Sigmoid colon (tissue), 7 donors: ENCODE data around the gene NRG3. TPM values are rescaled to one million over a fixed set of nuclear protein-coding genes. Genes with fewer than 3 reads are reported as not detected.

Source experiments
- DNase-seq: peaks from one replicate; pipeline ENCODE4 v3.0.0-alpha.2; 2019
- H3K27ac ChIP-seq, 4 donors: fragments of 200-600 bp; sonication (generic); one replicate each; pipeline ENCODE4 v1.5.1; 2016 to 2019; ENCODE audit warnings: mild to moderate bottlenecking in 1 of 4
- H3K27me3 ChIP-seq, 3 donors: fragments of 200-600 bp; sonication (generic); one replicate each; pipeline ENCODE4 v1.5.1; 2019; ENCODE audit warnings: mild to moderate bottlenecking in 1 of 3
- H3K36me3 ChIP-seq, 4 donors: fragments of 200-600 bp; sonication (generic); one replicate each; pipeline ENCODE4 v1.5.1; 2016 to 2019
- H3K4me1 ChIP-seq, 4 donors: fragments of 200-600 bp; sonication (generic); one replicate each; pipeline ENCODE4 v1.5.1; 2017 to 2019
- H3K4me3 ChIP-seq, 4 donors: fragments of 200-600 bp; sonication (generic); one replicate each; pipeline ENCODE4 v1.5.1; 2017 to 2019; ENCODE audit warnings: mild to moderate bottlenecking in 2 of 4, moderate library complexity in 1 of 4
- H3K9me3 ChIP-seq, 4 donors: fragments of 200-600 bp in 3 of 4; sonication (generic) in 3 of 4; one replicate each; pipeline versions ENCODE4 v1.5.1 to v1.6.1; 2013 to 2019
- EP300 ChIP-seq, 4 donors: sonication (generic); formaldehyde crosslinking; IDR thresholded peaks; one replicate each; pipeline ENCODE4 v1.6.1; 2017; ENCODE audit warnings: antibody characterized with exemption in 4 of 4
- POLR2A ChIP-seq, 2 donors: fragments of 450-650 bp; IDR thresholded peaks; one replicate each; pipeline ENCODE4 v1.6.1; 2016; ENCODE audit warnings: antibody characterized with exemption in 2 of 2, mild to moderate bottlenecking in 2 of 2, moderate library complexity in 2 of 2
- POLR2AphosphoS5 ChIP-seq, 4 donors: sonication (generic); formaldehyde crosslinking; IDR thresholded peaks; one replicate each; pipeline ENCODE4 v1.6.1; 2017; ENCODE audit warnings: antibody characterized with exemption in 4 of 4
- WGBS, 2 donors: extraction: QIAGEN DNeasy Blood & Tissue Kit; methylation state at CpG; one replicate each; pipeline ENCODE4 v1.1.7; 2013; 5-methylcytosine and 5-hydroxymethylcytosine counted together
- intact Hi-C: fragments of 100-400 bp; cut with DNase I; formaldehyde crosslinking; loops from one replicate; pipeline ENCODE4 v1.15.1; 2023
- polyA plus RNA-seq, 3 donors: library from polyadenylated mRNA; stranded (reverse); fragments of 200-250 nt; gene quantifications; one replicate each; pipeline ENCODE4 v1.2.3, GENCODE V29; 2013
- total RNA-seq, 4 donors: library from RNA; depleted of rRNA; stranded (reverse); fragments of >200 nt; gene quantifications; one replicate each; pipeline ENCODE4 v1.1.0, GENCODE V29; 2016
- TF ChIP-seq, protein P1 (sequence below), 4 experiments: fragments of 450-650 bp in 3 of 4; fragments of 200-600 bp in 1 of 4; IDR thresholded peaks; one replicate each; pipeline ENCODE4 v1.5.1; 2016 to 2019; ENCODE audit warnings: antibody characterized with exemption in 4 of 4, mild to moderate bottlenecking in 3 of 4, moderate library complexity in 2 of 4
- donor health status: healthy with polysubstance abuse.
- donor health status: Bipolar disorder and iron deficiency.
- donor health status: healthy.

The NRG3 gene
- total and polyA plus RNA-seq, 7 donors, result 0.17 to 2.2 (median 0.82) TPM; not detected in 2

DNA sequence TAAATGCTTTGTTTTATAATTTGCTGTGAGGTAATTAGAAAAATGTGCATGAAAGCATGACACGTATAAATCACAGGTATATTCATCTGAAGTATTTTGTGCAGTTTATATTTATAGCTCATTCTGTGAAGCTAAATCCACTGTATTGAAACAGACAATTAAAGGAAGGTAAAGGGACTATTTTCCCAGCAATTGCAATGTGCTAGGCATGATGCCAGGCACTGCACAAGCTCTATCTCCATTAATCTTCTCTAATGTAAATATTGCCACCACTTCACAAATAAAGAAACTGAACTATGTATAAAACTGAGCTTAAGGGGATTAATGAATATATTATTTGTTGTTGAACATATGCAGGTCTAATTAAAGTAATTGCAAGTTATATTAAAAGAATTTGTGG, 1012.5 kb downstream of the NRG3 start:
- no peaks in the 10 kb centered on the region for H3K27me3 ChIP-seq
- no peak overlapping the region for H3K4me3 ChIP-seq
- intact Hi-C loops, result no loop called here
- H3K4me1 ChIP-seq, result no peaks in the 10 kb centered on the region
- H3K9me3 ChIP-seq, result no peaks in the 10 kb centered on the region
- TF ChIP-seq, protein P1, sequence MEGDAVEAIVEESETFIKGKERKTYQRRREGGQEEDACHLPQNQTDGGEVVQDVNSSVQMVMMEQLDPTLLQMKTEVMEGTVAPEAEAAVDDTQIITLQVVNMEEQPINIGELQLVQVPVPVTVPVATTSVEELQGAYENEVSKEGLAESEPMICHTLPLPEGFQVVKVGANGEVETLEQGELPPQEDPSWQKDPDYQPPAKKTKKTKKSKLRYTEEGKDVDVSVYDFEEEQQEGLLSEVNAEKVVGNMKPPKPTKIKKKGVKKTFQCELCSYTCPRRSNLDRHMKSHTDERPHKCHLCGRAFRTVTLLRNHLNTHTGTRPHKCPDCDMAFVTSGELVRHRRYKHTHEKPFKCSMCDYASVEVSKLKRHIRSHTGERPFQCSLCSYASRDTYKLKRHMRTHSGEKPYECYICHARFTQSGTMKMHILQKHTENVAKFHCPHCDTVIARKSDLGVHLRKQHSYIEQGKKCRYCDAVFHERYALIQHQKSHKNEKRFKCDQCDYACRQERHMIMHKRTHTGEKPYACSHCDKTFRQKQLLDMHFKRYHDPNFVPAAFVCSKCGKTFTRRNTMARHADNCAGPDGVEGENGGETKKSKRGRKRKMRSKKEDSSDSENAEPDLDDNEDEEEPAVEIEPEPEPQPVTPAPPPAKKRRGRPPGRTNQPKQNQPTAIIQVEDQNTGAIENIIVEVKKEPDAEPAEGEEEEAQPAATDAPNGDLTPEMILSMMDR (IDR thresholded peaks at IDR 0.05), result no peak
- no peak for TF ChIP-seq EP300 (IDR thresholded peaks at IDR 0.05)
- no peak for TF ChIP-seq POLR2A (IDR thresholded peaks at IDR 0.05)
- TF ChIP-seq POLR2AphosphoS5 (IDR thresholded peaks at IDR 0.05), result no peak
- H3K27ac ChIP-seq, result no peak overlapping the region
- WGBS, 2 donors, result 82 to 86% methylated on average over 1 of the region's 1 CpG
- no peak for DNase-seq
- no peaks in the 10 kb centered on the region for H3K36me3 ChIP-seq

DNA sequence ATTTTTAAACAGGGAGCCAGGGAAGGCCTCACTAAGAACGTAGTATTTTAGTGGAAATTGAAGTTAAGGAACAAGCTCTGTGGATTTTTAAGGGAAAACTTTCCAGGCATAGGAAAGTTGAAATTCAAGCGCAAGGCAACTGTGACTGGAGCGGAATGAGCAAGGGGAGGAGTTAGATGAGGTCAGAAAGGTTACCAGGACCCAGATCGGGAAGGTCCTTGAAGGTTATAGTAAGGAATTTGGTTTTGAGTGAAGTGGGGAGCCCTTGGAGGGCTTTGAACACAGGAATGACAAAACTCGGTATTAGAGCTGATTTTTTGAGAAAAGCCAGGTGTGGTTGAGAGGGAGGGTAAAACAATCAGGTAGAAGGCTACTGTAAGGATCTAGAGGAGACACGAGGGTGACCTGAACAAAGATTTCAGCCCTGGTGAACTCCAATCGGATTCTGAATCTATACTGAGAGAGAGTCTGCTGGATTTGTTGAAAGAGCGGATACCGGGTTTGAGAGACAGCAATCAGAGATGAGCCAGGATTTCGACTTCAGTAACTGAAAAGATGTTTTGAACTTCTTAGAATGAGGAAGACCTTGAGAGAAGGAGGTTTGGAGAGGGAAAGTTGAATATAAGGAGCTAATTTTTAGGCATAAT, 1013.9 kb downstream of the NRG3 start:
- Histone ChIP-seq H3K4me1 (no peaks in the 10 kb centered on the region), H3K36me3 (no peaks in the 10 kb centered on the region), H3K4me3 (no peak overlapping the region), H3K27ac (no peak overlapping the region), H3K9me3 (no peaks in the 10 kb centered on the region), H3K27me3 (no peaks in the 10 kb centered on the region)
- TF ChIP-seq EP300 (IDR thresholded peaks at IDR 0.05), result no peak
- no peak for TF ChIP-seq POLR2AphosphoS5 (IDR thresholded peaks at IDR 0.05)
- no peak for TF ChIP-seq POLR2A (IDR thresholded peaks at IDR 0.05)
- TF ChIP-seq, protein P1 (IDR thresholded peaks at IDR 0.05), result no peak
- intact Hi-C loops, result no loop called here
- 52 to 53% methylated on average over 10 of the region's 10 CpGs for WGBS, 2 donors
- no peak for DNase-seq

DNA sequence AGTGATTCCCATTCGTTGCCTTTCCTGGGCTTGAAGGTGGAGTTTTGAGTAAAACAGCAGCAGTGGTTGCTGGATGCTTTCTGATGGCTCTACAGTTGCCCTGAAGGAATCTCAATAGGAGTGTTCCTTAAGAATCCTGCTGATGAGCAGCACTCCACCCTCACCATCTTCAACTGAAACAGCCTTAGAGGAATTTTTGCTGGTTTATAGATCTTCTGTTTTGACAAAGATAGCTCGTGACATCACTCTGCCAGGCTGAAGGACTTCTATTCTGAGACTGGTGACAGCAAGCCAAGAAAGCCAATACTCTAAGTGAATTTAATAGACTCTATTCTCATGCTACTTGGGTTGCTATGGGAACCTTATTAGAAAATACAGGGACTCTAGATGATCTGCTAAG, 1014.7 kb downstream of the NRG3 start:
- Histone ChIP-seq H3K4me1 (no peaks in the 10 kb centered on the region), H3K9me3 (no peaks in the 10 kb centered on the region), H3K4me3 (no peak overlapping the region), H3K27ac (no peak overlapping the region), H3K27me3 (no peaks in the 10 kb centered on the region), H3K36me3 (no peaks in the 10 kb centered on the region)
- DNase-seq, result no peak
- WGBS, 2 donors, result 46 to 64% methylated on average over 2 of the region's 2 CpGs
- intact Hi-C loops, result no loop called here
- no peak for TF ChIP-seq POLR2A (IDR thresholded peaks at IDR 0.05)
- no peak for TF ChIP-seq EP300 (IDR thresholded peaks at IDR 0.05)
- TF ChIP-seq, protein P1 (IDR thresholded peaks at IDR 0.05), result no peak
- no peak for TF ChIP-seq POLR2AphosphoS5 (IDR thresholded peaks at IDR 0.05)

DNA sequence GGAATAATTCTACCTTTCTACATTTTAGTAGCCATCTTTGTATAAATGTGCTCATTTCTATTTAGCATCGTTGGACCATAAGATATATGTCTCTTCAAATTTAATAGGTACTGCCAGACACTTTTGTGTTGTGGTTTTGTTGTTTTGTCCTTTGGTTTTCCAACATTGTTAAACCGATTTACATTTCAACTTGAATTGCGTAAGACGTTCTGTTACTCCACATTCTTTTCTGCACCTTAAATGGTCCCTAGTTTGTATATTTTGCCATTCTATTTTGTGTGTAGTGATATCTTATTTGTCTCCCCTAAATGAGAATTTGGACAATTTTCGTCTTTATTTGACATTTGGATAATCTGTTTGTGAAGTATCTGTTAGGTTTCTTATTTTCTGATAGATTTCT, 1015.6 kb downstream of the NRG3 start:
- intact Hi-C loops, result no loop called here
- no peak overlapping the region for H3K4me3 ChIP-seq
- no peaks in the 10 kb centered on the region for H3K9me3 ChIP-seq
- TF ChIP-seq, protein P1 (IDR thresholded peaks at IDR 0.05), result no peak
- TF ChIP-seq POLR2A (IDR thresholded peaks at IDR 0.05), result no peak
- TF ChIP-seq EP300 (IDR thresholded peaks at IDR 0.05), result no peak
- no peak for TF ChIP-seq POLR2AphosphoS5 (IDR thresholded peaks at IDR 0.05)
- H3K27me3 ChIP-seq, result no peaks in the 10 kb centered on the region
- WGBS, 2 donors, result 83 to 84% methylated on average over 5 of the region's 5 CpGs
- H3K27ac ChIP-seq, result no peak overlapping the region
- H3K4me1 ChIP-seq, result no peaks in the 10 kb centered on the region
- no peaks in the 10 kb centered on the region for H3K36me3 ChIP-seq
- DNase-seq, result no peak

DNA sequence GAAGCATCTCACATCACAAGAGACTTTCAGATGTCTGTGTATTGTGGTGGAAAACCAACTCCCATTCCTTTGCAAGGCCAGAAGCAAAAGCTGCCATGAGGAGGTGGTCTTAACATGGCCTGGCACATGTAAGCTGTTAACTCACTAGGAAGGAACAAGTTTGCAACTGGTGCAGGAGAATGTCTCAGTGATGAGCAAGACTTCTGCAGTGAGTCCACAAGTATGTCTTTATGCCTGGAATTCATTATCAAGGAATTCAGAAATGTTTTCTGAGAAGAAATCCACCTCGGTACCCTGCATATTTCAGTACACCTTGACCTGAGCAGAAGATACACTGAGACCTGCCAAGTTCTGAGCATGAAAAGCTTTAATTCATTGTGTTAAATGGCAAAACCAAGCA, 1033.1 kb downstream of the NRG3 start:
- TF ChIP-seq, protein P1 (IDR thresholded peaks at IDR 0.05), result no peak
- H3K9me3 ChIP-seq, result no peaks in the 10 kb centered on the region
- no peak overlapping the region for H3K27ac ChIP-seq
- no peaks in the 10 kb centered on the region for H3K27me3 ChIP-seq
- WGBS, 2 donors, result 92 to 93% methylated on average over 1 of the region's 1 CpG
- H3K36me3 ChIP-seq, result no peaks in the 10 kb centered on the region
- no peak for DNase-seq
- H3K4me1 ChIP-seq, result no peaks in the 10 kb centered on the region
- H3K4me3 ChIP-seq, result no peak overlapping the region
- intact Hi-C loops, result no loop called here
